ENCODE data around the gene FOXN1. TPM values are rescaled to one million over a fixed set of nuclear protein-coding genes. Genes with fewer than 3 reads are reported as not detected.

Gene FOXN1
- total and polyA plus RNA-seq, 4 donors = not detected

DNA sequence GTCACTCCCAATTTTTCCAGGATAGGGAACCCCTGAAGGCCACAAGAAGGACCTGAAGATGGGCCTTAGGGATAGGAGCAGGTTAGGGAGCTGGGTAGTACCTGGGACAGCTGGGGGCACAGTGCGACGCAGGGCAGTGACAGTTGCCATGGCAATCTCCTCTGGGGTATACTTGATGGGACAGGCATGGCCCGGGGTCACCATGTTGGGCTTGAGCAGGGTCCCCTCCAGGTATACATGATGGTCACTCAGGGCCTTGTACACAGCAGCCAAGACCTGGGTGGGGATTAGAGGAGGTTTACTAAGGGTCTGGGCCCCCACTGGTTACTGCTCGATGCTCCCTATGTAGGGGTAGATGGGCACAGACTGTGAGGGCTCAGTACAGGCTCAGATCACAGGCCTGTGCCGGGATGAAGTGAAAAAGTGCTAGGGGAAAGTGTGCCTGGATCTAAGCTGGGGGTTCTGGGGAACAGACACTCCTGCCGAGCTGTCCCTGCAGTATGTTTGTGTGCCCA lies 67.9 kb downstream of the FOXN1 start (continued):
- TF ChIP-seq, protein P1, sequence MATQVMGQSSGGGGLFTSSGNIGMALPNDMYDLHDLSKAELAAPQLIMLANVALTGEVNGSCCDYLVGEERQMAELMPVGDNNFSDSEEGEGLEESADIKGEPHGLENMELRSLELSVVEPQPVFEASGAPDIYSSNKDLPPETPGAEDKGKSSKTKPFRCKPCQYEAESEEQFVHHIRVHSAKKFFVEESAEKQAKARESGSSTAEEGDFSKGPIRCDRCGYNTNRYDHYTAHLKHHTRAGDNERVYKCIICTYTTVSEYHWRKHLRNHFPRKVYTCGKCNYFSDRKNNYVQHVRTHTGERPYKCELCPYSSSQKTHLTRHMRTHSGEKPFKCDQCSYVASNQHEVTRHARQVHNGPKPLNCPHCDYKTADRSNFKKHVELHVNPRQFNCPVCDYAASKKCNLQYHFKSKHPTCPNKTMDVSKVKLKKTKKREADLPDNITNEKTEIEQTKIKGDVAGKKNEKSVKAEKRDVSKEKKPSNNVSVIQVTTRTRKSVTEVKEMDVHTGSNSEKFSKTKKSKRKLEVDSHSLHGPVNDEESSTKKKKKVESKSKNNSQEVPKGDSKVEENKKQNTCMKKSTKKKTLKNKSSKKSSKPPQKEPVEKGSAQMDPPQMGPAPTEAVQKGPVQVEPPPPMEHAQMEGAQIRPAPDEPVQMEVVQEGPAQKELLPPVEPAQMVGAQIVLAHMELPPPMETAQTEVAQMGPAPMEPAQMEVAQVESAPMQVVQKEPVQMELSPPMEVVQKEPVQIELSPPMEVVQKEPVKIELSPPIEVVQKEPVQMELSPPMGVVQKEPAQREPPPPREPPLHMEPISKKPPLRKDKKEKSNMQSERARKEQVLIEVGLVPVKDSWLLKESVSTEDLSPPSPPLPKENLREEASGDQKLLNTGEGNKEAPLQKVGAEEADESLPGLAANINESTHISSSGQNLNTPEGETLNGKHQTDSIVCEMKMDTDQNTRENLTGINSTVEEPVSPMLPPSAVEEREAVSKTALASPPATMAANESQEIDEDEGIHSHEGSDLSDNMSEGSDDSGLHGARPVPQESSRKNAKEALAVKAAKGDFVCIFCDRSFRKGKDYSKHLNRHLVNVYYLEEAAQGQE (IDR thresholded peaks at IDR 0.05) = no peak
- TF ChIP-seq, protein P2, sequence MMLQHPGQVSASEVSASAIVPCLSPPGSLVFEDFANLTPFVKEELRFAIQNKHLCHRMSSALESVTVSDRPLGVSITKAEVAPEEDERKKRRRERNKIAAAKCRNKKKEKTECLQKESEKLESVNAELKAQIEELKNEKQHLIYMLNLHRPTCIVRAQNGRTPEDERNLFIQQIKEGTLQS (IDR thresholded peaks at IDR 0.05) = no peak
- TF ChIP-seq HNF4A (conservative IDR thresholded peaks at IDR 0.05) (no peak), HNF4G (IDR thresholded peaks at IDR 0.05) (no peak)
- TF ChIP-seq, protein P3, sequence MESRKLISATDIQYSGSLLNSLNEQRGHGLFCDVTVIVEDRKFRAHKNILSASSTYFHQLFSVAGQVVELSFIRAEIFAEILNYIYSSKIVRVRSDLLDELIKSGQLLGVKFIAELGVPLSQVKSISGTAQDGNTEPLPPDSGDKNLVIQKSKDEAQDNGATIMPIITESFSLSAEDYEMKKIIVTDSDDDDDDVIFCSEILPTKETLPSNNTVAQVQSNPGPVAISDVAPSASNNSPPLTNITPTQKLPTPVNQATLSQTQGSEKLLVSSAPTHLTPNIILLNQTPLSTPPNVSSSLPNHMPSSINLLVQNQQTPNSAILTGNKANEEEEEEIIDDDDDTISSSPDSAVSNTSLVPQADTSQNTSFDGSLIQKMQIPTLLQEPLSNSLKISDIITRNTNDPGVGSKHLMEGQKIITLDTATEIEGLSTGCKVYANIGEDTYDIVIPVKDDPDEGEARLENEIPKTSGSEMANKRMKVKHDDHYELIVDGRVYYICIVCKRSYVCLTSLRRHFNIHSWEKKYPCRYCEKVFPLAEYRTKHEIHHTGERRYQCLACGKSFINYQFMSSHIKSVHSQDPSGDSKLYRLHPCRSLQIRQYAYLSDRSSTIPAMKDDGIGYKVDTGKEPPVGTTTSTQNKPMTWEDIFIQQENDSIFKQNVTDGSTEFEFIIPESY (IDR thresholded peaks at IDR 0.05) = no peak

DNA sequence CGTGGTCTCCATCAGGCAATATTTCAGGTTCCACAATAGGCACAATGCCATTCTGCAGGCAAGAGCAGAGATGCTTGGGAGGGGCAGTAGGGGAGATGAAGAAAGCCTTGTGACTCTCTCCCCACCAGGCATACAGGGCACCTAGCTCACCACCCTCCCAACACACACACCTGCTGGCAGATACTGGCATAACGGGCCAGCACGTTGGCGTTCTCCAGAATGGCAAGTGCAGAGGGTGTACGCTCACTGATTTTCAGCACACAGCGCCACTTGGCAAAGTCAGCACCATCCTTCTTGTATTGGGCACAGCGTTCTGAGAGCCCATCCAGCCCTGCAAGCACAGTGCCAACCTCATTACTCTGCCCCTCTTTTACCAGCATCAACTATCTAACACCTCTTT lies 68.4 kb downstream of the FOXN1 start:
- WGBS = 91% methylated on average over 7 of the region's 7 CpGs
- Histone ChIP-seq H3K36me3 (ENCODE audit: control insufficient read depth in 4 of 4, insufficient read depth in 3 of 4, low read depth in 1 of 4, low read length in 3 of 4) (peaks cover 0 to 9% (median 3%) of the 10 kb centered on the region in 4 donors), H3K4me3 (ENCODE audit: low read depth in 1 of 3, low read length in 3 of 3) (no peak overlapping the region), H3K9me3 (ENCODE audit: control insufficient read depth in 4 of 4, low read length in 3 of 4) (no peaks in the 10 kb centered on the region), H3K27me3 (ENCODE audit: control insufficient read depth in 4 of 4, insufficient read depth in 4 of 4, low read length in 3 of 4) (no peaks in the 10 kb centered on the region), H3K27ac (ENCODE audit: low read depth in 1 of 2, low read length in 2 of 2) (no peak overlapping the region), H3K4me1 (ENCODE audit: control insufficient read depth in 4 of 4, insufficient read depth in 4 of 4, low read length in 3 of 4) (peaks cover 18 to 39% (median 32%) of the 10 kb centered on the region in 4 donors), H3K9ac (ENCODE audit: low read depth in 1 of 2, low read length in 2 of 2) (no peak overlapping the region)
- no peak for DNase-seq (ENCODE audit: low spot score)
- TF ChIP-seq YY1 (IDR thresholded peaks at IDR 0.05) (no peak), NR2F2 (IDR thresholded peaks at IDR 0.05) (no peak), TAF1 (conservative IDR thresholded peaks at IDR 0.05) (no peak)
- TF ChIP-seq, protein P4, sequence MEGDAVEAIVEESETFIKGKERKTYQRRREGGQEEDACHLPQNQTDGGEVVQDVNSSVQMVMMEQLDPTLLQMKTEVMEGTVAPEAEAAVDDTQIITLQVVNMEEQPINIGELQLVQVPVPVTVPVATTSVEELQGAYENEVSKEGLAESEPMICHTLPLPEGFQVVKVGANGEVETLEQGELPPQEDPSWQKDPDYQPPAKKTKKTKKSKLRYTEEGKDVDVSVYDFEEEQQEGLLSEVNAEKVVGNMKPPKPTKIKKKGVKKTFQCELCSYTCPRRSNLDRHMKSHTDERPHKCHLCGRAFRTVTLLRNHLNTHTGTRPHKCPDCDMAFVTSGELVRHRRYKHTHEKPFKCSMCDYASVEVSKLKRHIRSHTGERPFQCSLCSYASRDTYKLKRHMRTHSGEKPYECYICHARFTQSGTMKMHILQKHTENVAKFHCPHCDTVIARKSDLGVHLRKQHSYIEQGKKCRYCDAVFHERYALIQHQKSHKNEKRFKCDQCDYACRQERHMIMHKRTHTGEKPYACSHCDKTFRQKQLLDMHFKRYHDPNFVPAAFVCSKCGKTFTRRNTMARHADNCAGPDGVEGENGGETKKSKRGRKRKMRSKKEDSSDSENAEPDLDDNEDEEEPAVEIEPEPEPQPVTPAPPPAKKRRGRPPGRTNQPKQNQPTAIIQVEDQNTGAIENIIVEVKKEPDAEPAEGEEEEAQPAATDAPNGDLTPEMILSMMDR (IDR thresholded peaks at IDR 0.05; ENCODE audit: low read depth, low read length, missing input control) = peak; percentile 3

DNA sequence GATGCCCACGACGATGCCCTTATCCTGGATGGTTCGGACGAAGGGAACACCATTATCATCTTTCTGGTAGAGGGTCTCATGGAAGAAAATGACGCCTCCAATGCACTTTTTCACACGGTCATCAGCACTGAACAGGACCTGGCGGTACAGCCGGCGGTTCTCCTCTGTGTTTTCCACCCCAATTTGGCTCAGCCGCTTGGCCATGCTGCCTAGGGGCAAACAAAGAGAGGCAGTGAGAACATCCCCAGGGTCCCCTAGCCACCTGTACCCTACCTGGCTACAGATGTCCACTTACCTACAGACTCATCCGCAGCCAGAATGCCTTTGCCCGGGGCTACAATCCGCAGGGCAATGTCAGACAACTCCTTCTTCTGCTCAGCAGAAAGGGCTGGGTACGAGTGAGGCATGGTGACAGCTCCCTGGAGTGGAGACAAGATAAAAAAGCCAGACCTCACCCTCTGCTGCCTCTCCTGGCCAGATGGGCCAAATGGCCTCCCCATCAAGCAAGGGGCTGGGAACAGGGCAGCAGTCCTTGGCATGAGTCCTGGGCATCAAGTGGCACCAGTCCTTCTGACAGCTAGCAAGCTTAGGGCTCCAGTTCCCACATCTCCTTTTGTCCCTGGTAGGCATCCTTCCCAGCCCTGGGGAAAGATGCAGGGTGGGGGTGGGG lies 69.1 kb downstream of the FOXN1 start:
- Histone ChIP-seq H3K9ac (ENCODE audit: low read depth in 1 of 2, low read length in 2 of 2) (no peak overlapping the region), H3K27me3 (ENCODE audit: control insufficient read depth in 4 of 4, insufficient read depth in 4 of 4, low read length in 3 of 4) (no peaks in the 10 kb centered on the region), H3K36me3 (ENCODE audit: control insufficient read depth in 4 of 4, insufficient read depth in 3 of 4, low read depth in 1 of 4, low read length in 3 of 4) (peaks cover 0 to 9% (median 3%) of the 10 kb centered on the region in 4 donors), H3K4me3 (ENCODE audit: low read depth in 1 of 3, low read length in 3 of 3) (no peak overlapping the region), H3K27ac (ENCODE audit: low read depth in 1 of 2, low read length in 2 of 2) (no peak overlapping the region), H3K9me3 (ENCODE audit: control insufficient read depth in 4 of 4, low read length in 3 of 4) (no peaks in the 10 kb centered on the region), H3K4me1 (ENCODE audit: control insufficient read depth in 4 of 4, insufficient read depth in 4 of 4, low read length in 3 of 4) (peaks cover 15 to 36% (median 31%) of the 10 kb centered on the region in 4 donors)
- no peak for DNase-seq (ENCODE audit: low spot score)
- 98% methylated on average over 14 of the region's 14 CpGs for WGBS
- TF ChIP-seq EGR1 (IDR thresholded peaks at IDR 0.05; ENCODE audit: low read depth in 2 of 2) = no peak
- TF ChIP-seq, protein P2 (IDR thresholded peaks at IDR 0.05) = no peak
- no peak for TF ChIP-seq TAF1 (conservative IDR thresholded peaks at IDR 0.05)
- no peak for TF ChIP-seq RXRA (IDR thresholded peaks at IDR 0.05)
- TF ChIP-seq HNF4G (IDR thresholded peaks at IDR 0.05) = no peak
- TF ChIP-seq RAD21 (IDR thresholded peaks at IDR 0.05) = no peak
- TF ChIP-seq, protein P1 (IDR thresholded peaks at IDR 0.05) = no peak
- no peak for TF ChIP-seq HNF4A (conservative IDR thresholded peaks at IDR 0.05)
- TF ChIP-seq, protein P3 (IDR thresholded peaks at IDR 0.05) = no peak
